SH-SY5Y (cell line): Measurements from ENCODE around the gene SNTG2.

Source experiments
- GATA2 ChIP-seq: IDR thresholded peaks from 2 replicates; pipeline ENCODE4 v1.6.1; 2011; ENCODE audit warnings: mild to moderate bottlenecking, low read depth, low read length
- GATA3 ChIP-seq: IDR thresholded peaks from 2 replicates; pipeline ENCODE4 v1.6.1; 2011; ENCODE audit warnings: low read depth, mild to moderate bottlenecking, low read length, moderate library complexity

The SNTG2 gene

DNA sequence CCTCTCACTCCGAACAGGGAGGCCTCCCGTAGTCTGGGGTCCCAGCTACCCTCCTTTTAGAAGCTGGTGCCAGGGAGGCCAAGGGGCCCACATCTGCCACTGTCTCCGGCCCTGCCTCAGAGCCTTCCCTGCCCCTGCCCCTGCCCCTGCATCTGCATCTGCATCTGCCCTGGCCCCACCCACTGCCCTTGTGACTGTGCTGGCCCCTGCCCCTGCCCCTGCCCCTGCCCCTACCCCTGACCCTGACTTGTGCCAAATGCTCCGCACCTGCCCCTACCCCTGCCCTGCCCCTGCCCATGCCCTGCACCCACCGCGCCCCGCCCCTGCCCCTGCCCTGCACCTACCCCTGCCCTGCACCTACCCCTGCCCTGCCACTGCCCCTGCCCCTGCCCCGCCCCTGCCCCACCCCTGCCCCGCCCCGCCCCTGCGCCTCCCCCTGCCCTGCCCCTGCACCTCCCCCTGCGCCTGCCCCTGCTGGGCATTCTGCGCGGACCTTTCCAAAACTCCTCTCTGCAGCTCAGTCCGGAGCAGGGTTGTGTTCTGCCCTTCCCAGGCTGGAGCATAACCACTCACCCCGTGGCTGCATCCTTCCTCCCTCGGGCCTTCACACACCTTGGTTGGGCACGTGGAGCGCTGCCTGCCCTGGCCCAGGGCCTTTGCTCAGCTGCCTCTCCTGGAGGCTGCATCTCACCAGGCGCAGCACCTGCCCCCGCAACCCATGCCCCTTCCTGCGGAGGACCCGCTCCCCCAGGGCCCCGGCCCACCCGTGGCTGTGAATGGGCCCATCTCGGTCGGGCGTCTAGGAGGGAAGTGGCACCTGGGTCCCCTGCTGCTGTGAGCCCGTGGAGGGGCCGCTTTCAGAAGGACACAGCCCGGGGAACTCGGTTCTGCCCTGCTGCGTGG is 5.4 kb downstream of the SNTG2 start:
- TF ChIP-seq GATA2 = no peak
- no peak for TF ChIP-seq GATA3

GRCh38 chr2:959457-959856 is 8.8 kb downstream of the SNTG2 start:
- TF ChIP-seq GATA2 = no peak
- TF ChIP-seq GATA3 = no peak

GRCh38 chr2:960061-960736 is 9.6 kb downstream of the SNTG2 start:
- no peak for TF ChIP-seq GATA2
- TF ChIP-seq GATA3 = no peak

DNA sequence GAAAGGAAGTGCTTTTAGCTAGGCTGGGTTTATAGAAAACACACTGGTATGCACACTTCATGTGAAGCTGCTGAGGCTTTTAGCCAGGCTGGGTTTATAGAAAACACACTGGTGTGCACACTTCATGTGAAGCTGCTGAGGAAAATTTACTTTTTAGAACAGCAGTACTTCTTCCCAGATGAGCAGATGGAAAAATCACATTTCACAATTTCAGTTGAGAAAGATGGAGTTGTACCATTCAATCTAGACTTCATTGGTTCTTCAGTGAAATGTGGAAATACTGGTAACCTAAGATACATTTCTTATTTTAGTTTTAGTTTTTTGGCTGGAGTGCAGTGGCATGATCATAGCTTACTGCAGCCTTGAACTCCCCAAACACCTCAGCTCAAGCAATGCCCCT is 11.1 kb downstream of the SNTG2 start:
- TF ChIP-seq GATA3 = no peak
- TF ChIP-seq GATA2 = no peak

DNA sequence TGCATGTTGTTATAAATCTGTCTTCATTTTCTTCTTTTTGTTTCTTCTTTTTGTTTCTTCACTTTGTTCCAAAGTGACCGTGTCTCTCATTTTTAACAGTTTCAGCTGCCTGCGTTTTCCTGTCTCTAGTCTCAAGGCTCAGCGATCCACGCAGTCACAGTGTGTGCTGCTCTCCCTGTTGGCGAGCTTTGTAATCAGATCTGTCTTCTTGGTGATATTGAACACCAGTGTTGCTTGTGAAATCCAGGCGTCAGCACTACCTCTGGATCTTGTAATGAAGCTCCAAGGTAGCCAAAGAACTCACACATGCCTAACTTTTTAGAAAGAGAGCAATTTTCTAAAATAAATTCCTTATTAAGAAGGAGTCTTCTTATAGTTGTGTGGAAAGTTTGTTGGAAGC is 13.2 kb downstream of the SNTG2 start:
- no peak for TF ChIP-seq GATA3
- no peak for TF ChIP-seq GATA2

- TF ChIP-seq GATA2 = no peak
- no peak for TF ChIP-seq GATA3
These were observed 13.9 kb downstream of the SNTG2 start for GRCh38 chr2:964562-964961.

DNA sequence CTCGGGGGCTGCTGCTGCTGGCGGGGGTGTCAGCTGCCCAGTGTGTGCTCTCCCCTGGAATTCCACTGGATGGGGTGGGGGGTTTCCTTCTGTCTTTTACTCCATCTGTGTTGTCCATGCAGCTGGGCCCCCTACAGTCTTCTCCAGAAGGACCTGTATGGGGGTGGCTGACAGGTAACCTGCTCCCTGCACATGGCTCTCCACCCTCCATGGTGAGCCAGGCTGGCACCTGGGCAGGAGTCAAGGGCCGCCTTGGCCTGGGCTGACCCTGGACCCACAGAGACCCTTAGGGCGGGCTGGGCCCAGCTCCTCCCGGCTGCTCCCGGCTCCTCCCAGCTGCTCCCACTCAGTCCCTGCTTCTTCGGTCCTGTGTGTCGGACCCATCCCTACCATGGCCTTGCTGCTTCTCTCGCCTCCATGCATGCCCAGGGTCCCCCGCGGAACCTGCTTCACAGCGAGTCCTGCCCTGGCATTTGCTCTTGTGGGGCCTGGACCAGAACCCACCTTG is 15.0 kb downstream of the SNTG2 start:
- no peak for TF ChIP-seq GATA2
- TF ChIP-seq GATA3 = no peak

DNA sequence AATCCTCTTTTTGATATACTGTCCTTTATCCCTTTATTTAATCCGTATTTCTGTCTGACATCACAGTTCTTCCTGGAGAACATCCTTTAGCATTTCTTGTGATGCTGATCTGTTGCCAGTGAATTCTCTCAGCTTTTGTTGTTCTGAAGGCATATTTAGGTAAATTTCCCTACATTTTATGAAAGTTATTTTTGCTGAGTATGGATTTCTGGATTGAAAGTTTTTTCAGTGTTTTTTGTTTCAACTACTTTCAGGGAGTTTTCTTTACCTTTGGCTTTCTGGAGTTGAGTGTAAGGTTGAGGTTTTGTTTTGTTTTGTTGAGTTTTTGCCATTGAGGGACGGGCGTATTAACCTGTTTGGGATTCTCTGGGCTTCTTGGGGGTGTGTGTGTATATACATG is 22.5 kb downstream of the SNTG2 start:
- TF ChIP-seq GATA3 (no peak), GATA2 (no peak)

DNA sequence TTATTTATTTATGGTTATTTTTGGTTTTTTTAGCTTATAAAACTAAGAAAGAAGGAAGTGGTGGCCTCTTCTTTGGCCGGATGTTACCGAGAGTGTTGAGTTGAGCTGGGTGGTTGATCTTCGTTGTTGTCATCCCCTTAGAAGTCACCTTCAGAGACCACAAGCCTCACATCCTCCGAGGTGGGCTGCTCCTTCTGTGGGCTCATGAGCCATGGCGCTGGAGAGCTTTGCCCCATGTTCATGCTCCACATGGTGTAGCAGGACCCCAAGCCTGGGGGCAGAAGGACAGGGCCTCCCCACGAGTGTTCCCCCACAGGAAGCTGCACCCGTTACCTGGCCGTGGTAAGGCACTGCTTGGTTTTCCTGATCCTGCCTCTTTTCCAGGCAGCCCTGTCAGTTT is 23.4 kb downstream of the SNTG2 start:
- TF ChIP-seq GATA3 (no peak), GATA2 (no peak)

DNA sequence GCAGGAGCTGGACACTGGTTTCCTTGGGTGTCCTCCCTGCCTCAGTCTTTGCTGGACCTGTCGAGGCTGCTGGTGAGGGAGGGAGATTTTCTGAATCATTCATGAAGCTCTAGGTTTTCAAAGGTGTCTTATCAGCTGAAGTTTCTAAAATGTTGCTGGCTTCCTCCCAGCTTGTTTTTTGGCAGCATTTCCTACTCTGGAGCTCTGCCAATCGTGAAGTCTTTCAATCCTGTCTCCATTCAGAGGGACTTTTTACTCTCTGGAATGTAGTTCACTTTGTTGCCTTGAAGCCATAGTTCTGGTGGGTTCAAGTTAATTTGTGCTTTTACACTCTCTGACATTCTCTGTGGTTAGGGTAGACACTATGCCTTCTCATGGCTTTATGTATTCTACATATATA is 23.9 kb downstream of the SNTG2 start:
- TF ChIP-seq GATA3 = no peak
- TF ChIP-seq GATA2 = no peak

DNA sequence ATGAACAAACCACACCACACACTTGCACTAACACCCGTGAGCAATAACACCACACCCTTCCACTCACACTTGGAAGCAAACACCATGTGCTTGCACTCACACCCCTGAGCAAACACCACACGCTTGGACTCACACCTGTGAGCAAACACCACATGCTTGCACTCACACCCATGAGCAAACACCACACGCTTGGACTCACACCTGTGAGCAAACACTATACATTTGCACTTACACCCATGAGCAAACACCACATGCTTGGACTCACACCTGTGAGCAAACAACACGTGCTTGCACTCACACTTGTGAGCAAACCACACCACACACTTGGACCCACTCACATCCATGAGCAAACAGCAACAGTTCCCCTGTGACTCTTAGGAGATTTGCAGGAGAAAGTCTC is 24.4 kb downstream of the SNTG2 start:
- no peak for TF ChIP-seq GATA3
- TF ChIP-seq GATA2 = no peak

DNA sequence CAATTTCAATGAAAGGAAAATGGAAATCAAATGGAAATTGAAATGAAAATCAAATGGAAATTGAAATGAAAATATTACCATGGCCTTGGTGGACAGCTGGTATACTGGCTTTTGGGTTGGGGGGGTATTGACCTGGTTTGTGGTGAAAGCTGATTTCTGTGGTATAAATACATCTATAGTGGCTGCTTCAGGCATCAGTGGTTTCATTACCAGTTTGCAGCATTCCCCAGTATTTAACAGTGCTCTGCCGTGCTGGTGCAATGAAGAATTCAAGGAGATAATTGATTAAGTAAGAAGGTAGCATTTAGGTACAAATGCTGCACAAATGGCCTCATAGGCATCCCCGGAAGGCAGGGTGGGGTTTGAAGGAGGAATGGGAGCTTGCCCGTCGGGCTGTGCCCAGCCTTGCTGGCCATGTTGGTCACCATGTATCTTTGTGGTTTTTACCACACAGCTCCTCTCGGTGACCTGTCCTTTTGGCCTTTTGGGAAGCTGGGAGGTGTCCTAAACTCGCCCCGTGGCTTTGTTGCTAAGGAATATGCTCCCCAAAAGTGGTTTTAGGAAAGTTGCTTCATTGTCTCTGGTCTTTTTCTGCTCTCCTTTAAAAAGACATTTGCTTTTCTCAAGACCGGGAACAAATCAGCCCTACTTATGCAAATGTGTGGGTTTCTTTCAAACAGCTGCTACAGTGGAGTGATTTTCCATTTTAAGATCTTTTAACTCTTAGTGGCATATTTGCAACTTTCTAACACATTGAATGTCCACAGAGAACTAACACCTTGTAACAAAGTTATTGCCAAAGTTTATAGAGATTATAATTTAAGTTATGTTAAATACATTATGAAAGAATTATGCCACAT is 28.6 kb downstream of the SNTG2 start:
- TF ChIP-seq GATA2 (no peak), GATA3 (no peak)

- no peak for TF ChIP-seq GATA2
- no peak for TF ChIP-seq GATA3
These were observed 29.5 kb downstream of the SNTG2 start for GRCh38 chr2:980176-980575.

- no peak for TF ChIP-seq GATA3
- no peak for TF ChIP-seq GATA2
These were observed 30.6 kb downstream of the SNTG2 start for GRCh38 chr2:981258-981657.
